OCI-M2 (cell line): ENCODE measurements around the gene TMA7.
"Not testable (repeated sequence)": the region's sequence is repeated elsewhere in the genome, so short reads cannot be mapped to it uniquely, and the experiment has no call there.

Source experiments
- DNase-seq: peaks from one replicate; lab custom pipeline; 2025; ENCODE audit not compliant: unreplicated experiment; lab: John Stamatoyannopoulos, UW

Gene TMA7

GRCh38 chr3:48467110-48467454 is 27.0 kb downstream of the TMA7 start:
- no peak for DNase-seq

- no peak for DNase-seq
These were observed 27.6 kb downstream of the TMA7 start for GRCh38 chr3:48467473-48468267.

- DNase-seq, result no peak
These were observed 28.3 kb downstream of the TMA7 start for GRCh38 chr3:48468329-48468731.

GRCh38 chr3:48469046-48469915 is 29.2 kb downstream of the TMA7 start:
- no peak for DNase-seq

- DNase-seq, result no peak
These were observed 30.2 kb downstream of the TMA7 start for GRCh38 chr3:48470286-48470685.

- DNase-seq, result no peak
These were observed 32.5 kb downstream of the TMA7 start for GRCh38 chr3:48472673-48472922.

- DNase-seq, result peak; percentile 59
These were observed 33.0 kb downstream of the TMA7 start for GRCh38 chr3:48472923-48473616.

GRCh38 chr3:48473617-48473952 is 33.5 kb downstream of the TMA7 start:
- no peak for DNase-seq

- DNase-seq, result not testable (repeated sequence)
These were observed 34.0 kb downstream of the TMA7 start for GRCh38 chr3:48474031-48474430.

GRCh38 chr3:48474619-48475018 is 34.6 kb downstream of the TMA7 start:
- DNase-seq, result no peak

- DNase-seq, result no peak
These were observed 35.1 kb downstream of the TMA7 start for GRCh38 chr3:48475188-48475587.

- DNase-seq, result no peak
These were observed 36.5 kb downstream of the TMA7 start for GRCh38 chr3:48476426-48477053.

- no peak for DNase-seq
These were observed 38.0 kb downstream of the TMA7 start for GRCh38 chr3:48477959-48478520.

GRCh38 chr3:48478626-48479555 is 38.8 kb downstream of the TMA7 start:
- no peak for DNase-seq

GRCh38 chr3:48480891-48481290 is 40.8 kb downstream of the TMA7 start:
- not testable (repeated sequence) for DNase-seq

GRCh38 chr3:48482822-48483221 is 42.8 kb downstream of the TMA7 start:
- not testable (repeated sequence) for DNase-seq

GRCh38 chr3:48486952-48487351 is 46.9 kb downstream of the TMA7 start:
- DNase-seq, result no peak

- DNase-seq, result no peak
These were observed 52.6 kb downstream of the TMA7 start for GRCh38 chr3:48492461-48493202.

GRCh38 chr3:48493203-48493501 is 53.1 kb downstream of the TMA7 start:
- no peak for DNase-seq
